Body of pancreas (tissue), 4 donors: Measurements from ENCODE around the gene OTUD7B.

Experiments
- CTCF ChIP-seq, 7 experiments: fragments of 450-650 bp in 4 of 7; fragments of 200-600 bp in 3 of 7; sonication (generic) in 3 of 7; IDR thresholded peaks; one replicate each; pipeline ENCODE4 v1.5.1; 2016 to 2019; ENCODE audit warnings: antibody characterized with exemption in 7 of 7
- POLR2A ChIP-seq, 3 donors: fragments of 450-650 bp; IDR thresholded peaks; one replicate each; pipeline ENCODE4 v1.6.1; 2016; ENCODE audit warnings: antibody characterized with exemption in 3 of 3, mild to moderate bottlenecking in 2 of 3

- TF ChIP-seq CTCF (IDR thresholded peaks at IDR 0.05) = no peak
- TF ChIP-seq POLR2A (IDR thresholded peaks at IDR 0.05) = no peak
Observed at GRCh38 chr1:150034336-150034735, 23.8 kb upstream of the OTUD7B start.
